Measurements from ENCODE around the gene DNAI2. TPM values are rescaled to one million over a fixed set of nuclear protein-coding genes. Genes with fewer than 3 reads are reported as not detected.

DNAI2 gene
- total RNA-seq, 2 experiments from 2014 or later = not detected

GRCh38 chr17:74361230-74362068 lies 87.4 kb downstream of the DNAI2 start, which contains the start of gene BTBD17:
Gene BTBD17, minus strand, starts transcription at chr17:74361868. Its CDS starts 49 bp downstream, at chr17:74361819.
- H3K4me3 Mint-ChIP-seq = no peak within 1 kb of the TSS
- no peaks in the 10 kb centered on the region for H3K4me1 Mint-ChIP-seq
- no peaks in the 10 kb centered on the region for H3K36me3 Mint-ChIP-seq
- no peaks in the 10 kb centered on the region for H3K9me3 Mint-ChIP-seq
- H3K27me3 Mint-ChIP-seq = peaks cover 31% of the 10 kb centered on the region
- DNase-seq = peak; percentile 50
- H3K27ac Mint-ChIP-seq = no peak within 1 kb of the TSS

- Mint-ChIP-seq H3K4me3 (no peak overlapping the region), H3K9me3 (no peaks in the 10 kb centered on the region), H3K27ac (no peak overlapping the region), H3K27me3 (peaks cover 30% of the 10 kb centered on the region), H3K36me3 (no peaks in the 10 kb centered on the region), H3K4me1 (no peaks in the 10 kb centered on the region)
- DNase-seq = no peak
Observed at GRCh38 chr17:74362069-74362405, 88.0 kb downstream of the DNAI2 start.

DNA sequence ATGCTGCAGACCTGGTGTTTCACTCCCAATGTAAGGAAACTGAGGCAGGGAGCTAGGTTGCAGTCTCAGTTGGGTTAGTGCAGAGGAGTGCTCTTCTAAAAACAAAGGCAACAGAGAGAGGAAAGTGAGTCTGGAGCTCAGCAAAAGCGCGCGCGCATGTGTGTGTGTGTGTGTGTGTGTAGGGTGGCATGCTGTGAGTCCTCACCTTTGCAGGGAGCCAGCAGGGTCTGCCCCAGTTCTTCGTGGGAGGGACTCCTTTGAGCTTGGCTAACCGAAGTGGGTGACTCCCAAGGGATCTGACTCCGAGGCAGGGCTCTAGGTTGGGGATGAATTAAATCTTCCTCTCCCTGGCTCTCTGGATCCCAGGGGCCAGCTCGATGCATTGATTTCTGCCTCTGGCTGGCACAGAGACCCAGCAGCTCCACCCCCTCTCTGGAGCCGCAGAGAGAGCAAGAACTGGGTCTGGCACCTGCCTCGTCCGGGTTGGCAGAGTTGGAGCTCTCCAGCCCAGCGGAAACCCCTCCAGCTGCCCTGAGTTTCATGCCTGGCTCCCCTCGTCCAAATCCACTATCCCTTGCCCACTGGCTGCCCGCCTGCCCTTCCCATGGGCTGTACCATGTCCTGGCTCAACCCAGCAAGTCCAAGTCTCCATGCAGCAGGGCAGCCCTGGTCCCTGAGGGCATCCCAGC lies 88.9 kb downstream of the DNAI2 start:
- Mint-ChIP-seq H3K27me3 (peaks cover 25% of the 10 kb centered on the region), H3K36me3 (no peaks in the 10 kb centered on the region), H3K27ac (no peak overlapping the region), H3K4me3 (no peak overlapping the region), H3K9me3 (no peaks in the 10 kb centered on the region), H3K4me1 (no peaks in the 10 kb centered on the region)
- DNase-seq = no peak

Other genes starting within 250 kb of the DNAI2 start
- gene RPL38, start 70.6 kb upstream of the DNAI2 start, total RNA-seq = 1,000 to 10,000 TPM; 1,601 to 1,608 TPM
- gene TTYH2, start 60.7 kb upstream of the DNAI2 start, total RNA-seq = 1 to 10 TPM; 5.6 to 6.5 TPM
- gene KIF19, start 52.0 kb downstream of the DNAI2 start, total RNA-seq = under 1 TPM in 1 of 2 experiments, not detected in 1; 0.08 TPM
- gene BTBD17, start 87.6 kb downstream of the DNAI2 start, total RNA-seq = not detected
- not detected for gene GPR142, start 93.3 kb downstream of the DNAI2 start, total RNA-seq
- gene GPRC5C, start 157.9 kb downstream of the DNAI2 start, total RNA-seq = 1 to 10 TPM in 1 of 2 experiments, under 1 TPM in 1; 0.66 to 2.1 TPM
- 1 to 10 TPM; 4.4 to 5.6 TPM for gene CD300A, start 192.4 kb downstream of the DNAI2 start, total RNA-seq

Measured in activated naive CD8-positive, alpha-beta T cell treated with anti-CD3 and anti-CD28 coated beads for 36 hours (primary cell).